HG03064 (cell line): ENCODE results near the gene KDM3A.
"Not testable (repeated sequence)": the region's sequence is repeated elsewhere in the genome, so short reads cannot be mapped to it uniquely, and the experiment has no call there.

Source experiments
- ATAC-seq: cut with Tn5 transposase; IDR thresholded peaks from one replicate; pipeline ENCODE4 v1.9.1; 2021; ENCODE audit warnings: low read depth; ENCODE audit not compliant: unreplicated experiment

The KDM3A gene

DNA sequence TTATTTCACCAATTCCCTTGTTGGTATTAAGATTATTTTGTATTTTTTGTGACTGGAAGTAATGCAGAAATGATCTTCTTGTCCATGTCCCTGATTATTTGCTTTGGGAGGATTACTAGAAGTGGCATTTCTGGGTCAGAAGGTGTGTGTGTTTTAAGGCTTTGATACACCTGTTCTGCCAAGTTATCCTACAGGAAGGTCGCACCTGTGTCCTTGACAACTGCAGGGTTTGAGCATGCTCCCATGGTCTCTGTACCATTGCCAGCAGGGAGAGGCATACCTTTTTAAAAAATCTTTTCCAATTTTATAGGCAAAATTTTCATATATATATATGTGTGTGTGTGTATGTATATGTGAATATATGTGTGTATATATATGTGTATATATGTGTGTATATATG lies 29.7 kb downstream of the KDM3A start:
- ATAC-seq, result no peak

DNA sequence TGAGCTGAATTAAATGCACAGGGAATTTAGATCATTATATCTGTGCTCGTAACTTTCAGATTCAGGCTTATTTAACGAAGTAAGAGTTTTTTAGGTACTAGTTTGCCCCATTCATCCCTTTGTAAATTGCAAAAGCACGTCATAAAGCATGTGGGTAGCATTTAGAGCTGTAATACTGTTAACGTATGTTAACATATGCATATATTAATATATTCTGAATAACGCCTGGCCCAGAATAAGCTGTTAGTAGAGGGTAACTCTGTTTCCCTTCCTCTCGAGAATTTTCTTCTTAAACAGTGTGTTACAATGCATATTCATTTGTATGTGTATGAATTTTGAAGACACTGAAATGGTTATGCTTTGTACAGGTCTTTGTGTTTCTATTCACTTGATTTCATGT lies 30.5 kb downstream of the KDM3A start:
- no peak for ATAC-seq

DNA sequence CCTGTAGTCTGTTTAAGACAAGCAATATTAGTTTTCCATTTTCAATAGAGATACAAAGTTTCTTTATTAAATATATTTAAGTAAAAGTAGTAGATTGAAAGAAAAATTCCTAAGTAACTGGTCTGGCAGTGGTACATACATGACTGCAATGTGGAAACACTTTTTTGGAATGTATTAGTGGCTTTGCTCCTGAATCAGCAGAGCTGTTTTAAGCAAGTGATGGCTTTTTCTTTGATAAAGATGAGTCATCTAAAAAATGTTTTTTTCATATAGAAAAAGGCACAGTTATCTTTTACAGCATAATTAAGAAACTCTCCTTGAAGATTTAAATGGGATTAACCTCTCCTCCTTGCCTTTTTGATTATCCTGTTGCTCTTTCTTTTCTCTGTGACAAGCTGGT lies 34.9 kb downstream of the KDM3A start:
- no peak for ATAC-seq

DNA sequence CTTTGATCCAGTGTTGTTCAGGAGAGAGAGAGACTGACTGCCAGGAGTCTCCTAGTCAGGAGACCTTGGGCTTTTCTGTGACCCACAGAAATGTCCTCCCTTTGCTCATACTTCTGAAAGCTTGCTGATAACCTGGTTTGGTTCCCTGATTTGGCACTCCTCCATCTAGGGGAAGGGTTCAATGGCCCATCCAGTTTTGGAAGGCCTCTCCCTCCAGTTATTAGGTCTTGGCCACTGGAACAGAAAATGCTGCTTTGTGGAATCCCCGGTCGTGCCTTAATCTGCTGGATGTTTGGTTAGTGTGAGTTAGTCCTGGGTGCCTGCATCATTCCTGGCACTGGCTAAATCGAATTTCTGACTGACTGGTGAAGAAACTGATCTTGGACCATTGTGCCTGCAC lies 35.7 kb downstream of the KDM3A start:
- ATAC-seq, result no peak

DNA sequence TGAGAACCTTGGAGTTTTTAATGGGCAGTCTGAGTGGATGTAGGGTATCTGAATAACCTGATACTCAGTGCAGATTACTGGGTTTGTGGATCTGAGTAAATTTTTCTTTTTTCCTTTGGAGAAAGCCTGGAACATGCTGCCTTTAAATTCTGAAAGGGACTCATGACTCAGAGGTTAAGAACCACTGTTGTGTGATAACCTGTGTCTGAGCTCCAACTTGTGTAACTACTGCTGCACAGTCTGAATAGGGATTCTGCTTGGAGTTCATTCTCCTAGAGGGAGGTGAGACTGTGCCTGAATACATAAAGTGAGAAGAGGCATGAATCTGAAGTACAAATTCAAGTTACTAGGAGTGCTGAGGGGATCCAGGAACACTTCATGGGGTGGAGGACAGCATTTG lies 36.2 kb downstream of the KDM3A start:
- no peak for ATAC-seq

DNA sequence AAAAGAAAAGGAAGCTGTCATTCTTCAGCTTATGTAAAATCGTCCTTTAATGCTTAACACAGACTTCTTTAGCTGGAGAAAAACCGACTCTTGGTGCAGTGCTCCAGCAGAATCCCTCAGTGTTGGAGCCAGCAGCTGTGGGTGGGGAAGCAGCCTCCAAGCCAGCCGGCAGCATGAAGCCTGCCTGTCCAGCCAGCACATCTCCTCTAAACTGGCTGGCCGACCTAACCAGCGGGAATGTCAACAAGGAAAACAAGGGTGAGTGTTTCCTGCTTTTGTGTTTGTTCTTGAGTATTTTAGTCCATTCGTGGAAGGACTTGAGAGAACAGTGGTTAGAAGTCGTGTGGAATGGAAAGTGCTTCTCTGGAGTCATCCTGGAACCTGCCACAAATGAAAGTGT lies 38.9 kb downstream of the KDM3A start:
- no peak for ATAC-seq

DNA sequence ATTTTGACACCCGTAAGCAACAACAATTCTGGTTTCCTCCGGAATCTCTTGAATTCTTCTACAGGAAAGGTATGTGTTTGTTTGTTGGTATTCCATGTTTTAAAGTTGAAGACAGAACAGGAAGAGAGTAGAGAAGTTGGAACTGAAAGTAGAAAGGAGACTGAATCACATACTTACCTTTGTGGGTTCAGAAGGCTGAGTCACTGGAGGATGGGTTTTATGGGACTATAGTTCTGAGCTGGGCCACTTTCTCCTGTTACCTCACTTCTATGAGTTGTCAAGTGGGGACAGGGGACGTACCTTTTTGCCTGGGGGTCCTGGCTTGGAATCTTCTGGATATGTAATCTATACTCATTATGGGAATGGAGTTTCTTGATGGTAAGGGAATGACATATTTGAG lies 40.9 kb downstream of the KDM3A start:
- no peak for ATAC-seq

DNA sequence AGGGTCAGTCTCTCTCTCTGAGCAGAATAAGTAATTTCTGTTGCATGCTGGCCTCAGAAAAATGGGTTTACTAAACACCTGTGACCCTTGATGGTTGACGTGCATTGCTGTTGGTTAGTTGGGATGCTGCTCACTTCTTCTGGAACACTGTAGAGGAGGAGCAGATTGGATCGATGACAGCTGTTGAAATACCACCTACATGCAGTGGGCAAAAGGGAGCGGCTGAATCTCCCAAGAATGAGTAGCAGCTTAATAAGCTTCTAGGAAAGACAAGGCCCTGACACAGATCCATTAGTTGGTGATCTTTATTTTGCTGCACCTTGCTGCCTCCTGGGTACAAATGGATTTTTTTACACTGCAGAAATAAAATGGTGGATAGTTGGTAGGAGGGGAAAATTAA lies 43.2 kb downstream of the KDM3A start:
- ATAC-seq, result no peak

DNA sequence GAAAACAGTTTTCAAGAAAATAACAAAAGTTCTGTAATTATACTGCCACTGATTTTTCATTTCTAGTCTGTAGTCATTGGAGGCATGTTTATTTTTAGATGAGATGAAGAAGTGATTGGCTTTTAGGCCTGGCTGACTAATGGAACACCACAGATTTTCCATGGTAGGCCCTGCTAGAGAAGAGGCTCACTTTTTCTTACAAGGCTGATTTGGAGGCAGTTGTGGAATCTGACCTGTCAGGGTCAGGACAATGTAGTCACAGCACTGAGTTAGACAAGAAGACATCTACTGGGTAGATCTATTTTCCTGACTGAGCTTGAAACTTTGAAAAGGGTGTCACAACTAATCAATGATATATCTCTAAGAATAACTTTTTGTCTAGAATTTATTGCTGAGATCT lies 43.9 kb downstream of the KDM3A start:
- no peak for ATAC-seq

DNA sequence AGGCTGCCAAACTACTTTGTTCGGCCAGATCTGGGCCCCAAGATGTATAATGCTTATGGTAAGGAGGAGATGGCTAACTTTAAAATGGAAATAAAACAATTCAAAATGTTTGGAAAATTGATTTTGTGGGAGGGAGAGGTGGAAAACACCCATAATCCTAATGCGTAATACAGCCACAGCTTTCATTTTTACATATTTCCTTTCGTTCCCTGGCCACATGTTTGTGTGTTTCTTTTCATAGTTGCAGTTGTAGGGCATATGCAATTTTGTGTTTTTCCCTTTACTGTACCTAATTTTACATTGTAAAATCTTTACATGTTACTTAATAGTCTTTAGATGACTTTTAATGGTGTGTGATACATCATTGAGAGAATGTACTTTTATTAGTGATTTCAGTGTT lies 44.6 kb downstream of the KDM3A start:
- ATAC-seq, result no peak

DNA sequence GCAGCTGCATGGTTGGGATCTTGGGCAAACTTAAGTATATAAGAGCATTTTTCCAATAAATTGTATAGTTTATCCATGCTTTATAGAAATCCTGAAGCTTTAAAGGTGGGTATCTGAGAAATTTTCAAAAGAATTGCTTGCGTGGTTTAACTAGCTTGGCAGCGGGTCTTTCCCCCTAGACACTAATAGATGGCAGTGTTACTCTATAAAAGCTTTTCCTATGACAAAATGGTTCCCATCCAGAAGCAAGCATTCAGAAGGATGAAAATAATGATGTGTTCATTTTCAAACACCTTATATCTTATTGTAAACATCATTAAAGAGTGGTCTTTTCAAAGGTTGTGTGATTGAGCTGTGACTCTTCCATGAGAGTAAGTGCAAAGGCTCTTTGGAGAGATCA lies 45.9 kb downstream of the KDM3A start:
- ATAC-seq, result no peak

DNA sequence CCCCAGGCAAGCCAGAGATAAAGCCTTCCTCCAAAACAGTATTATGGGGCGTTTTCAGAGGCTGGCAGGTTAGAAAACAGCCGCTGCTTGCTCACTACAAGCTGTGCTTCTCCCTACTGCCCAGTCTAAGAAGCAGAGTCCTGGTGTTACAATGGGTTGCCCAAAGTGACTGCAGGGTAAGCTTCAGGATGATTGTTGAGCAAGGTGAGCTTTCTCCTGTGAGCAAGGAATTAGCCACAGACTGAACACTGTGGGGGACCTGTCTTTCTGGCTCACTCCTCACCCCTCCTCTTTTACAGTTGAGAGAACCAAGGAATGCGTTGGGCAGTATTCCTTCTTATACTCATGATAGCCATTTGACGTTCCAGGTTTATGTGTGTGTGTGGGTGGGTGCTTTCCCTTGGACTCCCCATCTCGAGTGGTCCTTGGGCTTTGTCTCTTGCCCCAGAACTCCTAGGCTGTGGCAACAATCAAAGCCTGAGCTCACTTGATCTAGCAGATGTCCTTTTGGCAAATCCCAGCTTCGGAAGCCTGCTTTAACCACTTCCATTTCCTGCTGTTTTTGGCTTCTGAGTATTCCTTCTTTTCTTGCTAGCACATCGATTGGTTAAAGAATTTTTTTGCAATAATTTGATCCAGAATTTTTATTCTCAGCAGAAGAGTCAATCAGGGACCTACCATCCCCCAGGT lies 47.5 kb downstream of the KDM3A start:
- ATAC-seq, result no peak

DNA sequence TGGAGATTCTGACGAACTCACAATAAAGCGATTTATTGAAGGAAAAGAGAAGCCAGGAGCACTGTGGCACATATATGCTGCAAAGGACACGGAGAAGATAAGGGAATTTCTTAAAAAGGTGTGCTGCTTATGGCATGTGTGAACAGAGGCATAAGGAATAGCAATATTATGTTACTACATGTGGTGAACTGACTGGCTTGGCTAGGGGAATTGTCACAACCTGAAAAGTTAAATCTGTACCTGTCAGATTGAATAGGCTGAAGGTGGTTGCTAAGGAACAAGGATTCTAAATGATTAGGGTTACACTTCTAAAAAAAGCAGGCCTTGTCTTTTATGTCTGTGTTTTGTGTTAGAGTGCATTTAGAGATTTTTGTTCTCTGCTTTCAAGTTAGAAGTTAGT lies 48.4 kb downstream of the KDM3A start:
- no peak for ATAC-seq

DNA sequence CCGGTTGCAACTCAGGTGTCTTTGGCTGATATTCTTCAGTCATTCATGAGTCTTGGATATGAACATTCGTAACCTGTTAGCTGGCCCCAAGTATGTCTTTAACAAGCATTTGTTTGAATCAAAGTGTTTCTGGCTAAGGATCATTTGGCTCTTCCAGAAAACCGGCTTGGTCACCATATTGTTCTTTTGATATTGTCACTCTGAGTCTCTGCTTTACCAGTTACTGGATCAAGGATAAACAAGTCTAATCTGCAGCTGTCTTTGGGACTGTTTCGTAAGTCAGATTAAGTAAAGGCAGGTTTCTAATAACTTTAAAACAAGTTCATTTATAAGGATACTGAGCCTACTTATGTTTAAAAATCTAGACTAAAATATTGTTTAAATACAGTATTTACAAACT lies 49.1 kb downstream of the KDM3A start:
- ATAC-seq, result no peak

DNA sequence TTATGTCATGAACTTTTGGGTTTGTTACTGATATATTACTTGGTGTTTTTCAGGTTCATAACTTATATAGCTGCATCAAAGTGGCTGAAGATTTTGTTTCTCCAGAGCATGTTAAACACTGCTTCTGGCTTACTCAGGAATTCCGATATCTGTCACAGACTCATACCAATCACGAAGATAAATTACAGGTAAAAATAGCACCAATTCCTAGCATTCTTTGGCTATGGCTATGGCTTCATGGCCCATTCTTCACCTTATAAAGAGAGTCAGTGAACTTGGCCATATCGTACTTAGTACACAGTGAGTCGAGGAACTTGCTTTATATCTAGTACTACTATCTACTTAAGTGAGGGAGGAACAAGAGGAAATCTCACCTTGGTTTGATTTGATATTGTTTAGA lies 49.9 kb downstream of the KDM3A start:
- ATAC-seq, result no peak

DNA sequence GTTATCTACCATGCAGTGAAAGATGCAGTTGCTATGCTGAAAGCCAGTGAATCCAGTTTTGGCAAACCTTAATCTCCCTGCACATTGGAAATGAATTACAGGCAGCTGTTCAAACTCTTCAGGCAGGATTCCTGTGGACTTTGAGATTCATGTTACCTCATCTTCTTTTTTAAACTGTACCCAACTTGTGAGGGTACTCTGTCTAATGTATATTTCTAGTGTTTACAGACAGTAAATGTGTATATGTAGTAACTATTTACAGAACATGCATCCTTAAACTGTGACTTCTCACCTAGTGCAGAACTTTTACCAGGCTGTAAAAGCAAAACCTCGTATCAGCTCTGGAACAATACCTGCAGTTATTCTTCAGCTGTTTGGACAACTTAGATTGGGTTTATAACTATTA lies 50.9 kb downstream of the KDM3A start:
- ATAC-seq, result no peak

DNA sequence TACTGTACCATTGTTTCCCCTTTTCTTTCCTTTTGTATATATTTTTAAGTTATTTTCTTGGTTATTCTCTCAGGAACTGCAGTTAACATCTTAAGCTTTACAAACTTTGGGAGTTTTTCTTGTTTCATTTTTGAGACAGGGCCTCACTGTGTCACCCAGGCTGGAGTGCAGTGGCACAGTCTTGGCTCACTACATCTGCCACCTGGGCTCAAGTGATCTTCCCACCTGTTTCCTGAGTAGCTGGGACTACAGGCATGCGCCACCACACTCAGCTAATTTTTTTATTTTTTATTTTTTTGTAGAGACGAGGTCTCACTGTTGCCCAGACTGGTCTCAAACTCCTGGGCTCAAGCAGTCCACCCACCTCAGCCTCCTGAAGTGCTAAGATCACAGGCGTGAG lies 55.2 kb downstream of the KDM3A start:
- not testable (repeated sequence) for ATAC-seq

DNA sequence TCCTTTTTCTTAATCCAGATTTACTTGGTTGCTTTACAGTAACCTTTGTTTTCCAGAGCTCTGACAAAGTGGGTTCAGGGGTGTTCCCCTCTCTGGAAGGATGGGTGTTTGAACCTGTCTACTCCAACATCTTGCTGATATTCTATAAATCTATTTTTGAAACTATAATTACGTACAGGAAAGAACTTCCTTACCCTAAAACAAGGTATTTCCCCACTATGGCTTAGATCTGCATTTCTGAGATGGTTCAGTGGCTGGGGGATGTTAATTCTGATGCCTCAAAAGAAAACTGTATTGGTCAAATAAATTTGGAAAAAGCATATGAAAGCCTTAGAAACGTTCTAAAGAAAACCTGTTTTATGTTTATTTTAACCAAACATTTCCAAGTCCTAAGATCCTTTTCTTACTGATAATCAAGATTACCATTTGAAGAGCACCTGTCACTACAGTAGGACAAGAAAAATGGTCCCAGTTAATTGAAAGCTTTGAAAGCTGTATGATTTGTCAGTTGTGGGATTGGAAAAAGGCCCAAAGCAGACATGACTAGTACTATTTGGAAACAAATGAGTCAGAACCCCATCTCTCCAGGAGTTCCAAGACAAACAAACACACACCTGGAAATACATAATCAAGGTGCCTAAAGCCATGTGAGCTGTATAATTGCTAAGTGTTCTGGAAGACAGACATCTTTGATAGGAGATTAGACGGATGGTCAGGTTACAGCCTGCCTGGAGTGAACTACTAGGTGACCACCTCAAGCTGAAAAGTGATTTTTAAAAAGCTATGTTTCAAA lies 57.5 kb downstream of the KDM3A start:
- ATAC-seq, result no peak

DNA sequence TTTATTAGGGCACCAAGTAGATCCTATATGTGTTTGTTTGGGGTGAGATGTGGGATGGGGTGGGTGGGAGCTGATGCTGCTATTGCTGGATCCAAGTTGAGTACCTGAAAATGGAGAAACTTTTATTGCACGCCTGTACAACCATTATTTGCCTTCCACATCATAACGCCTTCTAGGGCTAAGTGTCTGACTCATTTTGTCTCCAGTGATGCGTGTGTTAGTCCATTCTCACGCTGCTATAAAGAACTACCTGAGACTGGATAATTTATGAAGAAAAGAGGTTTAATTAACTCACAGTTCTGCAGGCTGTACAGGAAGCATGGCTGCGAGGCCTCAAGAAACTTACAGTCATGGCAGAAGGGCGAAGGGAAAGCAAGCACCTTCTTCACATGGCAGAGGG lies 58.2 kb downstream of the KDM3A start:
- ATAC-seq, result no peak

DNA sequence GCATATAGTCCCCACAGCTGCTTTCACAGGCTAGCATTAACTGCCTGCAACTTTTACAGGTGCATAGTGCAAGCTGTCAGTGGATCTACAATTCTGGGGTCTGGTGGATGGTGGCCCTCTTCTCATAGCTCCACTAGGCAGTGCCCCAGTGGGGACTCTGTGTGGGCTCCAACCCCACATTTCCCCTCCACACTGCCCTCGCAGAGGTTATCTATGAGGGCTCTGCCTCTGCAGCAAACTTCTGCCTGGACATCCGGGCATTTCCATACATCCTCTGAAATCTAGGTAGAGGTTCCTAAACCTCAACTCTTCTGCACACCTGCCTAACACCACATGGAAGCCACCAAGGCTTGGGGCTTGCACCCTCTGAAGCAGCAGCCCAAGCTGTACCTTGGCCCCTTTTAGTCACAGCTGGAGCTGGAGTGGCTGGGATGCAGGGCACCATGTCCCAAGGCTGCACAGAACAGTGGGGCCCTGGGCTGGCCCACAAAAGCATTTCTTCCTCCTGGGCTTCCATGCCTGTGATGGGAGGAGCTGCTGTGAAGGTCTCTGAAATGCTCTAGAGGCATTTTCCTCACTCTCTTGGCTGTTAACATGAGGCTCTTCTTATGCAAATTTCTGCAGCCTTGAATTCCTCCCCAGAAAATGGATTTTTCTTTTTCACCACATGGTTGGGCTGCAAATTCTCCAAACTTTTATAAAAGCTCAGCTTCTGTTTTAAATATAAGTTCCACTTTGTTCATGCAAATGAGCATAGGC lies 59.3 kb downstream of the KDM3A start:
- no peak for ATAC-seq

DNA sequence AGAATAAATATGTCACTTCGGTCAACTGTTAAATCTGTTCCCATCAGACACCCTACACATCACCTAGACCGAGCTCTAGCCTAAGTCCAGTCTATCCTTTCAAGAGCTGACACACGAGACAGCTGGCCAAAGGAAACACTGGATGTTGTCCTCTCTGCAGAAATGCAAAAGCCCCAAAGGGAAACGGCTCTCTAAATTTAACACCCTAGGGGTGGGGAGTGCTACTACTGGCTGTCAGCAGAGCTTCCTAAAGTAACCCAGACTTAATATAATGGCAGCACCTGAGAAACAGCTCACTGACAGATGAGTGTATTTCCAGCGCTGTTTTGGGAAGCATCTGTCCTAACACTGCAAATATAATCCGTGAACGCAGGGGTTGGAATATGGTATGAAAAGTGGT lies 66.4 kb downstream of the KDM3A start:
- no peak for ATAC-seq
